IPS DF 6.9 (cell line): ENCODE measurements around the gene CDH16.
"Not testable (repeated sequence)": the region's sequence is repeated elsewhere in the genome, so short reads cannot be mapped to it uniquely, and the experiment has no call there.

Experiments
- DNase-seq: peaks from one replicate; pipeline ENCODE4 v3.0.0-alpha.2; 2013; ENCODE audit warnings: low read depth, low spot score
- H3K27ac ChIP-seq: one replicate; pipeline ENCODE4 v1.5.1; 2013; ENCODE audit warnings: low read length, control low read depth
- H3K27me3 ChIP-seq: 2 replicates; pipeline ENCODE4 v1.6.1; 2013; ENCODE audit warnings: mild to moderate bottlenecking, low read length; ENCODE audit not compliant: control insufficient read depth, insufficient read depth
- H3K36me3 ChIP-seq: 2 replicates; pipeline ENCODE4 v1.6.1; 2013; ENCODE audit warnings: low read length; ENCODE audit not compliant: control insufficient read depth, insufficient read depth
- H3K4me1 ChIP-seq: 2 replicates; pipeline ENCODE4 v1.6.1; 2013; ENCODE audit warnings: low read length; ENCODE audit not compliant: control insufficient read depth, insufficient read depth
- H3K4me3 ChIP-seq: 2 replicates; pipeline ENCODE4 v1.5.1; 2013; ENCODE audit warnings: mild to moderate bottlenecking, low read length
- H3K9me3 ChIP-seq: 2 replicates; pipeline ENCODE4 v1.6.1; 2013; ENCODE audit warnings: low read length, inconsistent platforms; ENCODE audit not compliant: control insufficient read depth, insufficient read depth
- WGBS: extraction: QIAGEN DNeasy Blood & Tissue Kit; methylation state at CpG from one replicate; pipeline ENCODE4 v1.1.7; 2013; ENCODE audit warnings: mixed read lengths, missing lambda C conversion rate; ENCODE audit not compliant: insufficient read length, insufficient coverage; 5-methylcytosine and 5-hydroxymethylcytosine counted together

Gene CDH16

GRCh38 chr16:66946974-66947301 is 28.3 kb upstream of the CDH16 start:
- WGBS = no CpG with 5 or more reads among the region's 5 CpGs

DNA sequence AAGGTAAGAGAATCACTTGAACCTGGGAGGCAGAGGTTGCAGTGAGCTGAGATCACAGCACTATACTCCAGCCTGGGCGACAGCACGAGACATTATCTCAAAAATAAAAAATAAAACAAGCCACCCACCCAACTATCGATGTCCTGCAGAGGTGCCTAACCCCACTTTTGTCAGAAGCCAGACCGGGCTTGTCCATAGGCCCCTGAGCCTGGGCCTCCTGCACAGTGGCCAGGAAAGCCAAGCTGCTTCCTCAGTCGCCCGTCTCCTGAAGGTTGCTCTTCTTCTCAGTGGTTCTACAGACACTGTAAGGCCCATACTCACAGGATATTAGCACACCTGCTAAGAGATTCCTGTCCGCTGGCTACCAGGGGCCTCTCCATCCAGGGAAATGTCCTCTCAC is 27.9 kb upstream of the CDH16 start:
- Histone ChIP-seq H3K27ac (no peak overlapping the region), H3K9me3 (no peaks in the 10 kb centered on the region), H3K36me3 (0 out of 2 replicates have a peak, but pooled peaks cover 5% of the 10 kb centered on the region), H3K4me1 (0 out of 2 replicates have a peak, but pooled peaks cover 1% of the 10 kb centered on the region), H3K27me3 (peaks cover 25% of the 10 kb centered on the region), H3K4me3 (no peak overlapping the region)
- DNase-seq = no peak
- WGBS = no CpG with 5 or more reads among the region's 7 CpGs

More at GRCh38 chr16:66946974-66947301, 28.3 kb upstream of the CDH16 start:
- Histone ChIP-seq H3K4me3 (no peak overlapping the region), H3K9me3 (no peaks in the 10 kb centered on the region), H3K27me3 (peaks cover 25% of the 10 kb centered on the region), H3K4me1 (0 out of 2 replicates have a peak, but pooled peaks cover 1% of the 10 kb centered on the region), H3K27ac (no peak overlapping the region), H3K36me3 (0 out of 2 replicates have a peak, but pooled peaks cover 2% of the 10 kb centered on the region)
- no peak for DNase-seq

- no peak overlapping the region for H3K27ac ChIP-seq
- 0 out of 2 replicates have a peak, but pooled peaks cover 1% of the 10 kb centered on the region for H3K4me1 ChIP-seq
- no peak overlapping the region for H3K4me3 ChIP-seq
- no CpG with 5 or more reads among the region's 4 CpGs for WGBS
- no peak for DNase-seq
- H3K9me3 ChIP-seq = no peaks in the 10 kb centered on the region
- peaks cover 25% of the 10 kb centered on the region for H3K27me3 ChIP-seq
- peaks cover 7% of the 10 kb centered on the region for H3K36me3 ChIP-seq
Measured at GRCh38 chr16:66945939-66946338, 27.3 kb upstream of the CDH16 start.

DNA sequence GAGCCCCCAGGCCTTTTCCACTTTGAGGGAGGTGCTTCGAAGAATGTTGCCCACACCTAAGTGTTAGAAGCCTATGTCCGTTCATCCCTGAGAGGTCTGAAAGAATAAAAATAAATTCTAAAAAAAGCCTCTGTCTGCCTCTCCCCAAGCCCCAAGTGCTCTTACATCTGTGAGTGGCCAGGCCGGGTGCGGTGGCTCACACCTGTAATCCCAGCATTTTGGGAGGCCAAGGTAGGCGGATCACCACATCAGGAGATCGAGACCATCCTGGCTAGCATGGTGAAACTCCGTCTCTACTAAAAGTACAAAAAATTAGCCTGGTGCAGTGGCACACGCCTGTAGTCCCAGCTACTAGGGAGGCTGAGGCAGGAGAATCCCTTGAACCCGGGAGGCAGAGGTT is 26.3 kb upstream of the CDH16 start:
- not testable (repeated sequence) for H3K4me1 ChIP-seq, DNase-seq, H3K27ac ChIP-seq, H3K9me3 ChIP-seq, H3K4me3 ChIP-seq, H3K36me3 ChIP-seq
- WGBS = no CpG with 5 or more reads among the region's 9 CpGs
- peaks cover 25% of the 10 kb centered on the region for H3K27me3 ChIP-seq

DNA sequence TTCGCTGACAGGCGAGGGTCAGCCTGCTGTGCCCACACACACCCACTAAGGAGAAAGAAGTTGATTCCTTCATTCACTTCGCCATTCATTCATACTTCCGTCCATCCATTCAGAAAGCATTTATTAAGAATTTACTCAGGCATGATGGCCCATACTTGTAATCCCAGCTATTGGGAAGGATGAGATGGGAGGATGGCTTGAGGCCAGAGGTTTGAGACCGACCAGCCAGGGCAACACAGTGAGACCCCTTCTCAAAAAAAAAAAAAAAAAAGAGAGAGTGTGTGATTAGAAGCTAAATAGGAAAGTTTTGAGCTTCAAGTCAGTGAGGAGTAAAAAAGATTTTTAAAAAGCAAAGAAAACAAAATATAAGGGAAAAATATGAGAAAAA is 25.4 kb upstream of the CDH16 start:
- H3K4me3 ChIP-seq = no peak overlapping the region
- H3K36me3 ChIP-seq = peaks cover 10% of the 10 kb centered on the region
- no peaks in the 10 kb centered on the region for H3K9me3 ChIP-seq
- DNase-seq = no peak
- no CpG with 5 or more reads among the region's 5 CpGs for WGBS
- H3K27me3 ChIP-seq = peaks cover 17% of the 10 kb centered on the region
- no peak overlapping the region for H3K27ac ChIP-seq
- 0 out of 2 replicates have a peak, but pooled peaks cover 1% of the 10 kb centered on the region for H3K4me1 ChIP-seq

GRCh38 chr16:66943426-66944053 is 24.9 kb upstream of the CDH16 start:
- no peak overlapping the region for H3K27ac ChIP-seq
- H3K4me1 ChIP-seq = 0 out of 2 replicates have a peak, but pooled peaks cover 1% of the 10 kb centered on the region
- peaks cover 12% of the 10 kb centered on the region for H3K27me3 ChIP-seq
- H3K9me3 ChIP-seq = no peaks in the 10 kb centered on the region
- no peak overlapping the region for H3K4me3 ChIP-seq
- H3K36me3 ChIP-seq = peaks cover 10% of the 10 kb centered on the region
- no peak for DNase-seq
- WGBS = no CpG with 5 or more reads among the region's 15 CpGs

DNA sequence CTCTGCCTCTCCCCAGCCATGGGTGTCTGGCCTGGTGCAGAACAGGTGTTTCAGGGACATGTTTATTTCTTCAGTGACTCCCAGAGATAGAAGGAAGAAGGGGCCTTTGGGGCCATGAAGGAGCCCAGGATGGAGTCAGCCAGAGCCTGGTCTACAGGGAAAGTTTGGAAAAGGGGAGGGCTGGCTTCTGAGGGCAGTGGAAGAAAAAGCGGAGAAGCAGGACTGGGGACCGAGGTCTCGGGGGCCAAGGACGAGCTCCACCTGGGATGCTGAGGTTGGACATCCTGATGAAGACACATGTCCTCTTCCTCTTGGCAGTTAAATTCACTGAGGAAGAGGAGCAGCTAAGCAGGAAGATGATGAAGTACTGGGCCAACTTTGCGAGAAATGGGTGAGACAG is 24.3 kb upstream of the CDH16 start:
- Histone ChIP-seq H3K27me3 (peaks cover 6% of the 10 kb centered on the region; the same call in 1 of the 2 replicates), H3K4me3 (no peak overlapping the region), H3K9me3 (no peaks in the 10 kb centered on the region), H3K4me1 (0 out of 2 replicates have a peak, but pooled peaks cover 1% of the 10 kb centered on the region), H3K36me3 (peaks cover 10% of the 10 kb centered on the region), H3K27ac (no peak overlapping the region)
- no peak for DNase-seq
- WGBS = no CpG with 5 or more reads among the region's 5 CpGs

- DNase-seq = no peak
- H3K4me1 ChIP-seq = no peaks in the 10 kb centered on the region
- H3K4me3 ChIP-seq = no peak overlapping the region
- no peaks in the 10 kb centered on the region for H3K27me3 ChIP-seq
- no CpG with 5 or more reads among the region's 16 CpGs for WGBS
- H3K27ac ChIP-seq = no peak overlapping the region
- no peaks in the 10 kb centered on the region for H3K9me3 ChIP-seq
- H3K36me3 ChIP-seq = peaks cover 10% of the 10 kb centered on the region
Measured at GRCh38 chr16:66940236-66940635, 21.6 kb upstream of the CDH16 start.

DNA sequence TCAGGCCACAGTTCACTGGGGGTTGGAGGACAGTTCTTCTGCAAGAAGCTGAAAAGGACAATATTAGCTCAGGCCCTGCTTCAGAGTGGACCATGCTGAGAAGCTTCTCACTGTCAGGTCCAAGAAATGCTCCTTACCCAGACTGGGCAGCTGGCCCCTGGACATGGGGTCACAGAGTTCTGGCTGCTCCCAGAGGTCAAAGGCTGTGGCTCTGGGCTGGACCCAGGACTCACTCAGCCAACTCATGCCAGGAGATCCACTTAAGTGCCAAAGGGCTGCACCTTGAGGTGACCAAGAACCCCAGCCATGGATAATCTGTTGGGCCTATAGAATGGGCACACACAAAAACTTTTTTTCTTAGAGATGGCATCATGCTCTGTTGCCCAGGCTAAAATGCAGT is 20.7 kb upstream of the CDH16 start:
- H3K4me3 ChIP-seq = no peak overlapping the region
- no peak for DNase-seq
- H3K4me1 ChIP-seq = no peaks in the 10 kb centered on the region
- H3K9me3 ChIP-seq = no peaks in the 10 kb centered on the region
- peaks cover 10% of the 10 kb centered on the region for H3K36me3 ChIP-seq
- H3K27me3 ChIP-seq = no peaks in the 10 kb centered on the region
- H3K27ac ChIP-seq = no peak overlapping the region

DNA sequence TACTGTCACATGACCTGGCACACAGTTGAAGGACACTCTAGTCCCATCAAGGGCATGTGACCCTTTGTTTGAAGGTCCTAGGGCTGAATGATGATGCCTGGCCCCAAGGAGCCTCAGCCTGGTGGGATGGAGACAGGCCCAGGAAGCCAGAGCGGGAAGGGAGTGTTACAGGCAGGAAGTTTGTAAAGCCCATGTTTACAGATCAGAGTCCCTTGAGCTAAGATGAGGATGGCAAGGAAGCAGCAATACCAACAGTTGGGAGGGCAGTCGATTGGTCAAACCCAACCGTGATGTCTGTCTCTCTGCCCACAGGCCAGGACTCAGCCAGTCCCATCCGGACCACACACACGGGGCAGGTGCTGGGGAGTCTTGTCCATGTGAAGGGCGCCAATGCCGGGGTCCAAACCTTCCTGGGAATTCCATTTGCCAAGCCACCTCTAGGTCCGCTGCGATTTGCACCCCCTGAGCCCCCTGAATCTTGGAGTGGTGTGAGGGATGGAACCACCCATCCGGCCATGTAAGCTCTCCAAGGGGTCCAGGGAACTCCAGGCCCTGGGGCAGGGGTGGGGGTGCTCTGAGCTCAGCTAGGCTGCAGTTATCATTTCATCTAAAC is 19.1 kb upstream of the CDH16 start:
- H3K27me3 ChIP-seq = no peaks in the 10 kb centered on the region

More for the DNA sequence above, 19.1 kb upstream of the CDH16 start:
- Histone ChIP-seq H3K4me1 (0 out of 2 replicates have a peak, but pooled peaks cover 2% of the 10 kb centered on the region), H3K36me3 (peaks cover 10% of the 10 kb centered on the region), H3K4me3 (no peak overlapping the region), H3K9me3 (no peaks in the 10 kb centered on the region), H3K27ac (no peak overlapping the region)
- no CpG with 5 or more reads among the region's 10 CpGs for WGBS
- no peak for DNase-seq
